Choroid plexus epithelial cell (primary cell): ENCODE measurements around the gene MAP1LC3C.

ENCODE experiments used
- DNase-seq: peaks from one replicate; pipeline ENCODE4 v3.0.0-alpha.2; 2010; ENCODE audit warnings: low read depth
- H3K4me3 ChIP-seq: 2 replicates; pipeline ENCODE4 v1.5.1; 2011; ENCODE audit warnings: low read depth, mild to moderate bottlenecking, control low read depth, low read length, moderate library complexity
- TF ChIP-seq, protein P1 (sequence below): conservative IDR thresholded peaks from 2 replicates; pipeline ENCODE4 v1.5.1; 2011; ENCODE audit warnings: low read depth, mild to moderate bottlenecking, control low read depth, inconsistent platforms, low read length, moderate library complexity

The MAP1LC3C gene

DNA sequence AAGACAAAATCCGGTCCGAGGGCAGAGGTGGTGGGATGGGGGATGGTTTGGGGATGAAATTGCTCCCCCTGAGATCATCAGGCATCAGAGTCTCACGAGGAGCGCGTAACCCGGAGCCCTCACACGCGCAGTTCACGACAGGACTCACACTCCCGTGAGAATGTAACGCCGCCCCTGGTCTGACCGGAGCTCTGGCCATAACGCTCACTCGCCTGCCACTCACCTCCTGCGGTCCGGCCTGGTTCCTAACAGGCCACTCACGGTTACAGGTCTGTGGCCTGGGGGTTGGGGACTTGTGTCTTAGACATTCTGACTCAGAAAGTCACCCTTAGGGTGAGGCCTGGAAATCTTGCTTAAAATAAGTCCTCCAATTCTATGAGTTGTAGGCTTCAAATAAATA, 19.8 kb downstream of the MAP1LC3C start:
- TF ChIP-seq, protein P1, sequence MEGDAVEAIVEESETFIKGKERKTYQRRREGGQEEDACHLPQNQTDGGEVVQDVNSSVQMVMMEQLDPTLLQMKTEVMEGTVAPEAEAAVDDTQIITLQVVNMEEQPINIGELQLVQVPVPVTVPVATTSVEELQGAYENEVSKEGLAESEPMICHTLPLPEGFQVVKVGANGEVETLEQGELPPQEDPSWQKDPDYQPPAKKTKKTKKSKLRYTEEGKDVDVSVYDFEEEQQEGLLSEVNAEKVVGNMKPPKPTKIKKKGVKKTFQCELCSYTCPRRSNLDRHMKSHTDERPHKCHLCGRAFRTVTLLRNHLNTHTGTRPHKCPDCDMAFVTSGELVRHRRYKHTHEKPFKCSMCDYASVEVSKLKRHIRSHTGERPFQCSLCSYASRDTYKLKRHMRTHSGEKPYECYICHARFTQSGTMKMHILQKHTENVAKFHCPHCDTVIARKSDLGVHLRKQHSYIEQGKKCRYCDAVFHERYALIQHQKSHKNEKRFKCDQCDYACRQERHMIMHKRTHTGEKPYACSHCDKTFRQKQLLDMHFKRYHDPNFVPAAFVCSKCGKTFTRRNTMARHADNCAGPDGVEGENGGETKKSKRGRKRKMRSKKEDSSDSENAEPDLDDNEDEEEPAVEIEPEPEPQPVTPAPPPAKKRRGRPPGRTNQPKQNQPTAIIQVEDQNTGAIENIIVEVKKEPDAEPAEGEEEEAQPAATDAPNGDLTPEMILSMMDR: no peak
- no peak overlapping the region for H3K4me3 ChIP-seq
- DNase-seq: no peak

GRCh38 chr1:241976229-241976628, 22.7 kb downstream of the MAP1LC3C start:
- DNase-seq: no peak
- no peak overlapping the region for H3K4me3 ChIP-seq
- TF ChIP-seq, protein P1: no peak

GRCh38 chr1:241972703-241973369, 26.1 kb downstream of the MAP1LC3C start:
- TF ChIP-seq, protein P1: no peak
- no peak overlapping the region for H3K4me3 ChIP-seq
- DNase-seq: peak; percentile 49

- TF ChIP-seq, protein P1: no peak
- no peak for DNase-seq
- H3K4me3 ChIP-seq: no peak overlapping the region
These were observed 30.3 kb downstream of the MAP1LC3C start for GRCh38 chr1:241968611-241969010.

DNA sequence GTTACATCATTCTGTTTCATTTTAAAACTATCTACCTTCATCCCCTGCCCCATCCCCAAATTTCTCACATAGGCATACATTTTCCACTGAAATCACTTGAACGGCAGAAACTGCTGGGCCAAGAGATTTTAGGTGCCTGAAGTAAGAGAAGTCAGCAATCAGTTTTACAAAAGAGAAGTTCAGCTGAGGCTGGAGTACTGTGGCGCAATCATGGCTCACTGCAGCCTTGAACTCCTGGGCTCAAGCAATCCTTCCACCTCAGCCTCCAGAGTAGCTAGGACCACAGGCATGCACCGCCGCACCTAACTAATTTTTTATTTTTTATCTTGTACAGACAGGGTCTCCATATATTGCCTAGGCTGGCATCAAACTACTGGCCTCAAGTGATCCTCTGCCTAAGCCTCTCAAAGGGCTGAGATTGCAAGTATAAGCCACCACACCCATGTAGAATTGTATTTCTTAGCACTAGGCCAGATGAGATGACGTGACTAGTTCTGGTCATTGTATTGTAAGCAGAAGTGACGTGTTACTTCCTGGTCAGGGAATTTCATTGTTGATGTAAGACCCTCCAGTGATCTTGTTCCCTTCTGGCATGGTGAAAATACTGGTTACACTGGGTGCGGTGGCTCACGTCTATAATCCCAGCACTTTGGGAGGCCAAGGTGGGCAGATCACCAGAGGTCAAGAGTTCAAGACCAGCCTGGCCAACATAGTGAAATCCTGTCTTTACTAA, 34.2 kb downstream of the MAP1LC3C start:
- no peak overlapping the region for H3K4me3 ChIP-seq
- TF ChIP-seq, protein P1: no peak
- DNase-seq: no peak

DNA sequence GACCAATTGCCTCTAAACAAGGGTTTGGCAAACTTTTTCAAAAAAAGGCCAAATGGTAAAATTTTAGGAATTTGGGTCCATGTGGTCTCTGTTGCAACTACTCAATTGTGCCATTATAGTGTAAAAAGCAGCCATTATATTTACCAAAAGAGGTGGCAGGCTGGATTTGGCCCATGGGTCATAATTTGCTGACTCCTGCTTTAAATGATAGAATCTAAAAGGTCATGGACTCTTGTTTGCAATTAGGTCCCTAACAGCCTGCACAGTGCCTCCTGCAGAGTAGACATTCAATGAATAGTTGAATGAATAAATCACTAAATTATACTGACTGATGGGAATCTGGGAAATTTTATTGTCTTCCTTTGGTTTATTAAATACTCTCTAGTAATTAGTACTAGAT, 35.2 kb downstream of the MAP1LC3C start:
- no peak overlapping the region for H3K4me3 ChIP-seq
- TF ChIP-seq, protein P1: no peak
- no peak for DNase-seq

GRCh38 chr1:241962153-241962552, 36.7 kb downstream of the MAP1LC3C start:
- no peak overlapping the region for H3K4me3 ChIP-seq
- TF ChIP-seq, protein P1: no peak
- no peak for DNase-seq
